Fibroblast of pulmonary artery (primary cell): ENCODE data around the gene MIOS.

Experiments used
- DNase-seq: peaks from one replicate; pipeline ENCODE4 v3.0.0-alpha.2; 2010; ENCODE audit warnings: low read depth
- H3K4me3 ChIP-seq: replicated peaks from 2 replicates; pipeline ENCODE4 v1.5.1; 2011; ENCODE audit warnings: low read depth, mild to moderate bottlenecking, control low read depth, low read length, moderate library complexity
- TF ChIP-seq, protein P1 (sequence below): IDR thresholded peaks from 2 replicates; pipeline ENCODE4 v1.5.1; 2011; ENCODE audit warnings: mild to moderate bottlenecking, control low read depth, low read length, inconsistent platforms; ENCODE audit errors: missing control alignments

Gene MIOS

GRCh38 chr7:7526006-7526405 is 40.7 kb upstream of the MIOS start:
- TF ChIP-seq, protein P1, sequence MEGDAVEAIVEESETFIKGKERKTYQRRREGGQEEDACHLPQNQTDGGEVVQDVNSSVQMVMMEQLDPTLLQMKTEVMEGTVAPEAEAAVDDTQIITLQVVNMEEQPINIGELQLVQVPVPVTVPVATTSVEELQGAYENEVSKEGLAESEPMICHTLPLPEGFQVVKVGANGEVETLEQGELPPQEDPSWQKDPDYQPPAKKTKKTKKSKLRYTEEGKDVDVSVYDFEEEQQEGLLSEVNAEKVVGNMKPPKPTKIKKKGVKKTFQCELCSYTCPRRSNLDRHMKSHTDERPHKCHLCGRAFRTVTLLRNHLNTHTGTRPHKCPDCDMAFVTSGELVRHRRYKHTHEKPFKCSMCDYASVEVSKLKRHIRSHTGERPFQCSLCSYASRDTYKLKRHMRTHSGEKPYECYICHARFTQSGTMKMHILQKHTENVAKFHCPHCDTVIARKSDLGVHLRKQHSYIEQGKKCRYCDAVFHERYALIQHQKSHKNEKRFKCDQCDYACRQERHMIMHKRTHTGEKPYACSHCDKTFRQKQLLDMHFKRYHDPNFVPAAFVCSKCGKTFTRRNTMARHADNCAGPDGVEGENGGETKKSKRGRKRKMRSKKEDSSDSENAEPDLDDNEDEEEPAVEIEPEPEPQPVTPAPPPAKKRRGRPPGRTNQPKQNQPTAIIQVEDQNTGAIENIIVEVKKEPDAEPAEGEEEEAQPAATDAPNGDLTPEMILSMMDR: no peak
- no peak for DNase-seq
- H3K4me3 ChIP-seq: no peak overlapping the region

- TF ChIP-seq, protein P1: no peak
- DNase-seq: no peak
- no peak overlapping the region for H3K4me3 ChIP-seq
Observed at GRCh38 chr7:7527047-7527446, 39.6 kb upstream of the MIOS start.

- TF ChIP-seq, protein P1: no peak
- DNase-seq: no peak
- no peak overlapping the region for H3K4me3 ChIP-seq
Observed at GRCh38 chr7:7529328-7529727, 37.4 kb upstream of the MIOS start.

DNA sequence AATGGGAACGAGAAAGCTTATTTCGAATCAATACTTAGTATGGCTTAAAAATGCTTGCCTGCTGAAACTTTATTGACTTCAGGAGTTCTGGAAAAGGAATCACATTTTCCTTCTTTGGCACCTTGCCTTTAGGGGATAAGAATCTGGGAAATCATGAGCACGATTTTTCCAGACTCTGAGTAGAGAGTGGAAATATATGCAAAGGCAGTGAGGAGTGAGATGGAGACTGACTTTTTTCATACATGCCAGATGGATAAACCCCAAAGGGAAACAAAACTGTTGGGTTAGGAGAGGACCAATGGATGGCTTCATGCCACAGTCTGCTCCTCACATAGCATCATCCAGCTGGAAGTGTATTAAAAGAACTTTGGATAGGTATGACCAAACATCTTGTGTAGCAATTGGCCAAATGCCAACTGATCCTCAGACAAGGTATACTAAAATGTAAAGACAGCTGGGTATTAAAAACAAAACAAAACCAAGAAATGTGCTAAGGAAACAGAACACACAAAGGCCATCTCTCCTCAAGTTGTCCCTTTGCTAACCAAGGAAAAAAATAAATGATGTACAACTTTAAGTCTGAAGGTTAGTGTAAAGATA is 32.8 kb upstream of the MIOS start:
- TF ChIP-seq, protein P1: no peak
- no peak overlapping the region for H3K4me3 ChIP-seq
- no peak for DNase-seq

DNA sequence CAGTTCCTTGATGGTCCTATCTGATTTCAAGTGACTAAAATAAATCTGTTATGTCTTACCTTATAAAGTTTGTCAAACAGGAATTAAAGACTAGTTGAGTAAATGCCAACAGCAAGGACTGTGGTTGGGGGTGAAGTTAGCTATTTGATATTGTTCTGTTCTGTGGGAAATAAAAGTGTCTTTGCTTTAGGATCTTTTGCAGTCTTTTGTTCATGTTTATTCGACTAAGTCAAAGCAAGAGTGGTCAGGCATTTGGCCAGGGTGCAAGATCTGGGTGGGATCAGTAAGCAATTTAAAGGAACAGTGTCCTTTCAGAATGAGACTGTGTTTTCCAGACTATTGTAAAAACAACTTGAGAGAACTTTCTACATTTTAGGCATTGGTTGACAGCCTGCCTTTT is 31.0 kb upstream of the MIOS start, which contains the start of gene COL28A1:
COL28A1 (minus strand) TSS at position 183 of the 400 bp plus-strand sequence. CDS start 2,998 bp downstream, outside the sequence.
- no peak for DNase-seq
- TF ChIP-seq, protein P1: no peak
- no peak within 1 kb of the TSS for H3K4me3 ChIP-seq

- no peak for DNase-seq
- TF ChIP-seq, protein P1: no peak
- no peak overlapping the region for H3K4me3 ChIP-seq
Observed at GRCh38 chr7:7536396-7537019, 30.2 kb upstream of the MIOS start.

DNA sequence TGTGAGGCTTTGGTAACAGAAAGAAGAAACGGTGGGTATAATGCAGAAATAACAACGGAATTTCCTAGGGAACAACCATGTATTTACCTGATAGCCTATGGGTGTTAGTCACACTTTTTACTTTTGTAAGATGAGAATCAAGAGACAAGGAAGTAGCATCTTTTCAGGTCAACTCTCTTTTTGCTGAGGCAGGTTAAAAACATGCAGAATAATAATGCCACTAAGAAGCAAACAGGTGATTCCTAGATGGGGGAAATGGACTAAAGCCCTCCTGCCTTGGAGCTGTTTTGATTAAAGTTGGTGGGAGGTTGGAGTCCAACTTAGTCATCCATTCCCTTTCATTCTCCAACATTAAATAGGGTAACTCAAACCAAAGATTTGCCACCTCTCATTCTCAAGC is 29.0 kb upstream of the MIOS start:
- no peak overlapping the region for H3K4me3 ChIP-seq
- TF ChIP-seq, protein P1: no peak
- DNase-seq: no peak
